GM19328 (cell line): ENCODE measurements around the gene IKZF5.

Source experiments
- ATAC-seq: cut with Tn5 transposase; IDR thresholded peaks from one replicate; pipeline ENCODE4 v1.9.1; 2021; ENCODE audit warnings: mild to moderate bottlenecking, moderate library complexity; ENCODE audit not compliant: unreplicated experiment

IKZF5 gene

DNA sequence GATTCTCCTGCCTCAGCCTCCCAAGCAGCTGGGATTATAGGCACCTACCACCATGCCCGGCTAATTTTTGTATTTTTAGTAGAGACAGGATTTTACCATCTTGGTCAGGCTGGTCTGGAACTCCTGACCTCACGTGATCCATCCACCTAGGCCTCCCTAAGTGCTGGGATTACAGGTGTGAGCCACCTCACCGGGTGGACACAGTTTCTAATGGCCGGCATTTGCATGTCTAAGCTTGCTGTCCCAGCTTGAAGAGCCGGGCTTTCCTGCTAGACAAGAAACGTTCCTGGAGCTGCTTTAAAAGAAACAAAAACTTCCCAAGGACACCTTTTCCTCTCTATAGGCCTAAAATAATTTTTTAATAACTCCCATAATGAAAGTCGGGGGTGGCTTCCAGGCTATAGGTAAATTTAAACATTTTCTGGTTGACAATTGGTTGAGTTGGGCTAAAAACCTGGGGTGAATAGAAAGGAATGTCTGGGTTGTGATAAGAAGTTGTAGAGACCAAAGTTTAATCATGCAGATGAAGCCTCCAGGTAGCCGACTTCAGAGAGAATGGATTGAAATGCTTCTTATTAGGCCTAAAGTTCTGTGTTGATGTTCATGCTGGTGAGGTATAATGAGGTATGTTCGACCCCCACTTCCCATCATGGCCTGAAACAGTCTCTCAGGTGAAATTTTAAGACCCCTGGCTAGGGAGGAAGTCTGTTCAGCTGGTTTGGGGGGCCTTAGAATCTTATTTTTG lies 9.0 kb upstream of the IKZF5 start:
- no peak for ATAC-seq

DNA sequence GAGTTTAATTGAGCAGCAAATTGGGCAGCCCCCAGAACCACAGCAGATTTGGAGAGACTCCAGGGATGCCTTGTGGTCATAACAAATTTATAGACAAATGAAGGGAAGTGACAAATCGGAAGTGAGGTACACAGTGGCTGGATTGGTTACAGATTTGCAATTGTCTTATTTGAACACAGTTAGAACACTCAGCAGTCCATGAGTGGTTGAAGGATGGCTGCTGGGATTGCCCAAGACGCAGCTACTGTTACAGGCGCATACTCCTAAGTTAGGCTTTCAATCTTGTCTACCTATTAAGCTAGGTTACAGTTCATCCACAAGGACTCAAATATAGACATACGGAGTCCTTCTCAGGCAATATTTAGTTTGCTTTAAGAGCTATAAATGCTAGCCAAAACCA lies 7.6 kb upstream of the IKZF5 start:
- ATAC-seq = no peak

DNA sequence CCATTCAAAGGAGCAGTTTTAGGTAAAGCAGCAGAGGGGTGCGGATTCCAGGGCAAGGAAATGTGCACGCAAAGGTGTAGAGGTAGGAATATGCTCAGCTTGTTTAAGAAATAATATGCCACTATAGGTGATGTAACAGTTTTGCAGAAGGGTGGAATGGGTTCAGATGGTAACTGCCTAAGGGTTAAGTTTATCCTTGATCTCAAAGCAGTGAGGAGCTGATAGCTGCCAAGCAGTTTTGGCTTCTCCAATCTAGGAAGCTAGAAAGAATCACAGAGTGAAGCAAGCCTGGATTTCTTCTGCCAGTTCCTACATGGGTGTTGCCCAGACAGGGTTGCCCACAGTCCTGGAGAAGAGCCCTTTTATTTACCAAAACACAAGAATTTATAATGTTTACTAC lies 6.2 kb upstream of the IKZF5 start:
- no peak for ATAC-seq

DNA sequence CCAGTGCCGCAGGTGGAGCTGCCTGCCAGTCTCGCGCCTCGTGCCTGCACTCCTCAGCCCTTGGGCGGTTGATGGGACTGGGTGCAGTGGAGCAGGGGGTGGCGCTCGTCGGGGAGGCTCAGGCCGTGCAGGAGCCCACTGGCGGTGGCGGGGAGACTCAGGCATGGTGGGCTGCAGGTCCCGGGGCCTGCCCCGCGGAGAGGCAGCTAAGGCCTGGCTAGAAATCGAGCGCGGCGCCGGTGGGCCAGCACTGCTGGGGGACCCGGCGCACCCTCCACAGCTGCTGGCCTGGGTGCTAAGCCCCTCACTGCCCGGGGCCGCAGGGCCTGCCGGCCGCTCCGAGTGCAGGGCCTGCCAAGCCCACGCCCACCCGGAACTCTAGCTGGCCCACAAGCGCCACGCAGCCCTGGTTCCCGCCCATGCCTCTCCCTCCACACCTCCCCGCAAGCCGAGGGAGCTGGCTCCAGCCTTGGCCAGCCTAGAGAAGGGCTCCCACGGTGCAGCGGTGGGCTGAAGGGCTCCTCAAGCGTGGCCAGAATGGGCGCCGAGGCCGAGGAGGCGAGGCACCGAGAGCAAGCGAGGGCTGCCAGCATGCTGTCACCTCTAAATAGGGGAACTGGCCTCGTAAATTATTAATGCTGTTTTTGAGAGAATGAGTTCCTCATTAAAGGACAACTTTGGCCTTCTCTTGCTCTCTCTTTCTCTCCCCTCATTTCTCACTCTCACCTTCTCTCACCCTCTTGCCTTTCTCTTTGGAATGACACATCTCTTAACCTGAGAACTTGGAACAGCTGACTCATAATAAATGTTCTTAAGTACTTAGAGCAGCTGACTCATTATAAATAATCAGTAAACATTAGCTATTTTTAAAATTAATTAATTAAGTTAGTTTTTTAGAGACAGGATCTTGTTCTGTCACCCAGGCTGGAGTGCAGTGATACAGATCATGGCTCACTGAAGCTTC lies 5.1 kb upstream of the IKZF5 start:
- ATAC-seq = no peak

DNA sequence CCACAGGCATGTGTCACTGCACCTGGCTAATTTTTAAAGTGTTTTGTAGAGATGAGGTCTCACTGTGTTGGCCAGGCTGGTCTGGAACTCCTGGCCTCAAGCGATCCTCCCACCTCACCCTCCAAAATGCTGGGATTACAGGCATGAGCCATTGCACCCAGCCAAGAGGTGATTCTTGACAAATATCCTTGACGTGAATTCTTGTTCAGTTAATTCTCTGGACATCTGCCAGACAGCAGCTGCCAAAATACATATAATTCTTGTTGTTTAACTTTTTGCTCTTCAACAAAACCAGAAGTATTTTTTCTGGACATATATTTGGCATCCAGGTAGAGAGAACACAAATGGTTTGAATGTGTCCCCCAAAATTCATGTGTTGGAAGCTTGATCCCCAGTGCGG lies 3.4 kb upstream of the IKZF5 start:
- ATAC-seq = no peak

DNA sequence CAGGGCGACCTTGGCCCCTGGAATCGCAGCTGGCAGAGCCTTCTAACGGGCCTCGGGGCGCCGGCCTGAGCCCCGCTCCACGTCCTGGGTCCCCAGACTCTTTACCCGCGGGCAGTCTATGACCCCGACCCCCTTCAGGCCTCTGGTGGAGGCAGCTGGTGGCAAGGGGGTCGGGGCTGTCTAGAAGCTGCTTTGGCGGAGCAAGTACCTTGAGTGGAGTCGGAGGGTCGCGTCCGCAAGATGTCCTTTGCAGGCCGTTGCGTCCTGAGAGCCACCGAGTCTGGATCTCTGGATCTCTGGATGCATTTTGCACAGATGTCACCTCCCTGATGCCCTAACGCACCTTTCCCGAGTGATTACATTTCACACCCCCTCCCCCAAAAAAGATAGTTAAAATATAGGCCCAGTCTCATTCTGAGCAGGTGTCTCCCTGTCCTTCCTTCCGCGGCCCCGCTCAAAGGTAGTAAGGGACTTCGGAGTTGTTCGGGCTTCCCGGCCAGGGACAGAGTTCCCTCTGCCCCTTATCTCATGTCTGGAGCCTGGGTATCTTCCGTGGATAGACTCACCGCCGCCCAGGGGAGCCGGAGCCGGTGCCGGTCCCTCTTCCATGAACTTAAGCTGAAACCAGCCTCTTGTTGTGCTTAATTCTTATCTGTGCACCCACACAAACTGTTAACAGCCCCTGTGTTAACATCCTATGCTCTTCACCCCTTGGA lies 668 bp upstream of the IKZF5 start:
- peak; percentile 31 for ATAC-seq

DNA sequence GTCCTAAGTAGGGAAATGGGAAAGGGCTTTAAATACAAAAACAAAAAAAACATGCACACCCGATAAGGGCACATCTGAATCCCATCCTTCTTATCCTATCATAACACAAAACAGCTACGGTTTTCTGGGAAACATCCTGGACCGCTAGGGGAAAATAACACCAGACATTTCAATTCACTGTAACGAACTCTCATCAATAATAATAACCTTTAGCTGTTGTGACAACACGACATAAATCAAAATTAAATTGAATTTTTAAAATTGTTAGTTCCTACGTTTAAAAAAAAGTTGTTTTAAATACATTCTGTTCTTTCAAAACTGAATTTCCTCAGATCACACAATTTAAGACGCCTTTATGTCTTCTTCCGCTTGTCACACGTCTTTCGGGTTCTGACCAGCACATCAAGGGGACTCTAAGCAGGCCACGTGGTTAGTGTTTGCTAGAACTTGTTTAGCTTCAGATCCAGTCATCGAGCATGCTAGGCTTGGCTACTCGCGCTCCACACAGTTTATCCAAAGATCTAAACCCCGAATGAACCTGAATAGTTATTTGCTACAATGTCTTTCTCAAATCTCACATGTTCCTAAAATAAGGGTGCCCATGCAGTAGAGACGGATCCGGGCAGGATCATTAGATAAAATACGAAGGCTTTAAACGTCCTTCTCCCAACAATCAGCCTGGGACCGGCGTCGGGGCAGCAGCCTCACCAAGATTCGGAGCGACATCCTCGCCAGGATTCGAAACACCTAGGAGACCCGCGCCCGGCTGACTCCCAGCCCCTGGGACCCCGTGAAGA lies 839 bp downstream of the IKZF5 start:
- ATAC-seq = no peak

DNA sequence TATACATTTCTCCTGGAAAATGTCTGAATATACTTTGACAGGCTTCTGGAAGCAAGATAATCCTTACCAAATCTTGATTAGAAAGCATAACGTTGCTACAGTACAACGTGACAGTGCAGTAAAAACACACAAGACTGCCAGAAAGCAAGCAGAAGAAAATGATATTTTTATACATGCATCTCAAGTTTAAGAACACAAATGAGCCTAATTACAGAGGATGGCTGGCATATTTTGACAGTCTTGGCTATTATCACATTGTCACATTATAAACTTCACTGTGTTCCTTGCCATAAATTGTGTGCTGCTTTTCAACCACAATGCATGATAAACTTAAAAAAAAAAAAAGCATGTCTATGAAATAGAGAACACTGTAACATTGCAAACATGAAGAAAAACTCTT lies 4.3 kb downstream of the IKZF5 start:
- ATAC-seq = no peak

DNA sequence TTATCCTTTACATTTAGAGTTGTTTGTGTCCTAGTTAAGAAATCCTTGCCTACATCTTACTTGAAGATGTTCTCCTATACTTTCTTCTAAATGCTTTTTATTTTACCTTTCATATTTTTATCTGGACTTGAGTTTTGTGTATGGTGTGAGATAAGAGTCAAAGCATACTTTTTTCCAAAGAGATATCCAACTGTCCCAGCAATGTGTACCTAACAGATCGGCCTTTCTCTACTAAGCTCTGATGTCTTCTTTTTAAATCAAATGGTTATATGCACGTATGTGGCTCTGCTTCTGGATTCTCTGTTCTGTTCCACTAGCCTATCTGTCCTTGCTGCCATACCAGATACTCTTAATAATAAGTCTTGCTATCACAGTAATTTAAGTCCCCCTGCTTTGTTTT lies 7.2 kb downstream of the IKZF5 start:
- ATAC-seq = no peak

DNA sequence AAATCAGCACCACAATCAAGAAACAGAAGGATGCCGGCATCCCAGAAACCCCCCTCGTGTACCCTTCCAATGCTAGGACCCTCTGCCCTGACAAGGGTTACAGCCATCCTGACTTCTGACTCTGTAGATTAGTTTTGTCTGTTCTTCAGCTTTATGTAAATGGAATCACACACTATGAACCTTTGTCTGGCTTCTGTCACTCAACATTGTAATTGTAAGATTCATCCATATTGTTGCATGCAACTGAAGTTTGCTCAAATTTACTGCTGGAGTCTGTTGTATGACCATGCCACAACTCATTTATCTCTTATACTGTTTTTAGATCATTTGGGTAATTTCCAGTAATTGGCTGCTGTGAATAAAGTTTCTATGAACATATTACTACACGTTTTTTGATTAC lies 8.4 kb downstream of the IKZF5 start:
- no peak for ATAC-seq

DNA sequence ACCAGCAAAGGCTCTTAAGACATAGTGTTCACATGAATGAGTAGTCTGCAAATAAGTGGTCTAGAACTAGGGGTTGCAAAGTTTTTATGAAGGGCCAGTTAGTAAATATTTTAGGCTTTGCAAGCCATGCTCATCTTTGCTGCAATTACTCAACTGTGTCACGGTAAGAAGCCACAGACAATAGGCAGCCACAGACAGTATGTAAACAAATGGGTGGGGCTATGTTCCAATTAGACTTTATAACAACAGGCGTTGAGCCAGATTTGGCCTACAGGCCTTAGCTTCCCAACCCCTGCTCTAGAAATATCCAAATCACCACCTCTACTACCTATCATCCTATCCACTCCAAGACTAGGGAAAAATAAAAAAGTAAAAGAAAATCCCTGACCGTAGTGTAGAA lies 9.2 kb downstream of the IKZF5 start:
- no peak for ATAC-seq

DNA sequence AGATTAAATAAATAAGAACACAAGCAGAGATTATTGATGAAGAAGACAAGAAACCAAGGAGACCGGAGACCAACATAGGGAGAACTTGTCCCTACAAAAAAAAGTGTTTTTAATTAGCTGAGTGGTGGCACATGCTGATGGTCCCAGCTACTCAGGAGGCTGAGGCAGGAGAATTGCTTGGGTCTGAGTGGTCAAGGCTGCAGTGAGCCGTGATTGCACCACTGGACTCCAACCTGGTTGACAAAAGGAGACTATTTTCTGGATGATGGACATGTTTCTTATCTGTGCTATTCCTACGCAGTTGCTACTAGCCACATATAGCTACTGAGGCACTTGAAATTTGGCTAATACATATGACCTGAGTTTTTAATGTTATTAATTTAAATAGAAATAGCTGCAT lies 9.7 kb downstream of the IKZF5 start:
- no peak for ATAC-seq

DNA sequence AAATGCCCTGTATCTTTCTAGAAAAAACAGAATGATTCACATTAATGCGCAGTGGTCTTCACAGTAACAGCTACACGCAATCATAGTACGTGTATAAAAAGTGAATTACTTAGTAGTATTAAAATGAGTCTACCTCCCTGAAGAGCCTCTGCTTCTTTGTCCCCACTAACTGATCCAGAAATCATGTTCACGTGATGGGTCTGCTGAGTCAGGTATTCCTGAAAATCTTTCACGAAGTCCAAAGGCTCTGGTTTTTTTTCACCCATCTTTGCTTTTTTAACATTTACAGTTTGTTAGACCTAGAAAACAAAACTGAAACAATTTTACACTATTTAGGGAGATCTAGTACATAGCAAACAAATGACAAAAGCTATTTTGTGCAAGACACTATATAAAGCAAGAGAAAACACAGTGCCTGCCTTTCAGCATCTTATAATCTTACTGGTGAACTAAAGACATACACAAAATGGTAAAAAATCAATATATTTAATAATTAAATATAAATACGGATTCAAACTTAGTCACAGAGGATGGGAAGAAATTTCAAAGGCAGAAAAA lies 10.2 kb downstream of the IKZF5 start:
- ATAC-seq = no peak

DNA sequence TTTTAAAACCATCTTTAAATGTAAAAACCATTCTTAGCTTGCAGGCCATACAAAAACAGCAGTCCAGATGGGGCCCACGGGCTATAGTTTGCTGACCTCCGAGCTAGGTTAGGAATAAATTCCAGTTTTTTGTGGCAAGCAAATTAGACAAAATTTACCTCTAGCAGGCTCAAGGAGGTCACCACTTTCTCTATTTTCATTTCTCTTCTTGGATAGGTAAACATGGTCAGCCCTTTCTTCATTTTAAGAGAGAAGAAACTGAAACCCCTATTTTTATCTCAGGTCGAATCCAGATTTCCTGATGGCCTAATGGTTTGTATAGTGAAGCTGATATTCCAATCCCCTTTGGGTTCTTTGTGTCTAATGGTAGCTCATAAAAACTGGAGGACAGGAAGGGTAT lies 10.7 kb downstream of the IKZF5 start:
- ATAC-seq = no peak

DNA sequence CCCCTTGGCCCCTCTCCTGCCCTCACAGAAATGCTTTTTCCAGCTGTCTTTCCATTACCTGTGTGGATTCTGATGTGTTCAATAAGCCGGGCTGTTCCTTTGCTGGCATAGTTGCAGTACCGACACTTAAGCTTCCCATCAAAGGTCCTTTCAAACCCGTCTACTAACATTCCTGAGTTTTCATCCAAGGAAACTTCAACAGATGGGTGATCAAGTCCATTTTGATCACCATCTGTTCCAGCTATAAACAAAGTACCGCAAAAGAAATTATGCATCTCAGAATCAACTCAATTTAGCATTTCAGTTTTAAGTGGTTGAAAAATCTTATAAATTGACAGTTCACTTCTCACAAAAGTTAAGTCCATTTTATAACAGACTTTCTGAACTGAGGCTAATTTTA lies 12.7 kb downstream of the IKZF5 start:
- no peak for ATAC-seq

DNA sequence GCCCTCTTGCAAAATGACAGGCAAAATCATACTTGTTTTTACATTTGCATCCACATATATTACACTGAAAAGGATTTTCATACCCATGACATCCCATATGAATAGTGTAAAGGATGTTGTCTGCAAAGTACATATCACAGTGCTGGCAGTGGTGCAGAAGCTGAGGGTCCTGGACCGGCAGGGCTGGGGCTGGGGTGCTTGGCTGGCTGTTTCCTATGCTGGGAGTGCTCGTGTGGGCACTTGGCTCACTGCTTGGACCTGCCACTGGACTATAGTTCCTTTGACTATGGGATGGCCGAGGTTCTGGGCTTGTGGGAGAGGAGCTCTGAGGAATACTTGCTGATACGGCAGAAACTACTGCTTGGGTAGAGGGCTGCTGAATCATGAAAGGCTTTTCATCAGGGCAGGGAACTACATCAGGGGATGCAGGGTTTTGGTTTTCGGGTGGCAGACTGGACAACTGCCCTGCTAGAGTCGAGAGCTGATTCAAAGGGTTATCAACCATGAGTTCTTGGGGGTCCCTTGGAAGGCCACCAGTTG lies 14.7 kb downstream of the IKZF5 start:
- no peak for ATAC-seq

DNA sequence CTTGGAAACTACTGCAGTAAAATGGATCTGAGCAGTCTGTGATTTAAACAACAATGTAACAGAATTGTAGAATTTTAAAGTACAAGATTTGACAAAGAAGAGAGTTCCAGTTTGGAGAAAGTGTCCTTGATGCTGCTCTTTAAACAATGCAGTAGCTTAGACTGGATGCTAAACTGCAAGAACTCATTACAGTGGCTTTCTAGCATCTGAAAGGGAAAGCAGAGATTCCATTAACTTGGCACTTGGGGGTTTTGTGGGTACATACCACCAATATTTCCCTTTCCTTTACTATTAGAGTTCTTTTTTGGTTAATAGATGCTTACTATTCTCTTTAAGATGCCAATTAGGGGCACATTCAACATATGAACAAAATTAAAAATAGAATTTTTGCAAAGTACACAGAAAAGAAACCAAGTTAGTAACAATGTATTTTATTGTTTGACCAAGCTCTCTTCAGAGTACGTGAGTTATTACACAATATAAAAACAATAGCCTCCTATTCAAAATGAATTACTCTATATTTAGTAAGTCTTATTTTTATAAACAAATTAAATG lies 16.5 kb downstream of the IKZF5 start:
- ATAC-seq = no peak

DNA sequence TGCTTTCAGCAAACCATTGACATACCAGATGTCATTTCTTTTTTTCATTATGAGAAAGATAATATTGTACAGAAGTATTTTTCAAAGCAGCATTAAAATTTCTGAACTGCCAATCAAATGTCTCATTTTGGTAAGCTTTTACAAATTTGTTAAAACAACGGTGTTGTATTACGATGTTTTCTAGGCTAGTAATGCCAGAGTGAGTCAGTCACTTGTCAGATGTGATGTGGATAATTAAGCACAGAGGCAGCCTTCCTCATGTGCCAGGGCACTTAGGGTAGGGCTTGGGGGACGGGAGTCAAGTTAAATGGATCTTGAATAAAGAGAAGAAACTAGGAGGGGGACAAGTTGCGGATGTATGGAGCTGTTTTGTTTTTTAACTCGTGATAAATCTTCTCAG lies 18.3 kb downstream of the IKZF5 start:
- ATAC-seq = no peak

DNA sequence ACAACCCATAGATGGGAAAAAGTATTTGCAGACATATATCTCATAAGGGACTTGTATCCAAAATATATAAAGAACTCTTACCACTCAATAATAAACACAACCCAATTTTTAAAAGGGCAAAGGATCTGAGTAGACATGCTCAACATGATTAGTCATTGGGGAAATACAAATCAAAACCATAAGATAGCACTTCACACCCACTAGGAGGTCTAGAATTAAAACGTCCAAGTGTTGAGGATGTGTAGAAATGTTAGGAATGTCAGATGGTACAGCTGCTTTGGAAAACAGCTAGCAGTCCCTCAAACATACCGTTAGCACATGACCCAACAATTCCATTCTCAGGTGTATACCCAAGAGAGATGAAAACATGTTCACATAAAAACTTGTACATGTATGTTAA lies 20.1 kb downstream of the IKZF5 start:
- no peak for ATAC-seq

DNA sequence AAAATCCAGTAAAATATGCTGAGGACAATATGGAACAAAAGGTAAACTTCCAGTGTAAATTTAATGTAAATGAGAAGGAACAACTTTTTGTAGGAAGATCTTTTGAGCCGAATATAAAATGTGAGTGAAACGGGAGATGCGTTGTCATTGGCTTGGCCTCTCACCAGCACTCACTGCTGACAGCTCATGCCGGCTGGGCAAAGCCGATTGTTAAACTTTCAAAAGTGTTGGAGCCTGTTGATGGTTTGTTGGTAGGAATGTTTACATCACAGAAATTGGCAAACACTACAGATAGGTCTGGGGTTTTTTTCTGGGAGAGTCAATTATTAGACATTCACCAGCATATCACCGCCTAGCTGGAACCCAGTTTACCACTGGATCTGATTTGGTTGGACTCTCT lies 22.3 kb downstream of the IKZF5 start:
- no peak for ATAC-seq
